Hindlimb muscle (tissue), 1 donor: ENCODE data around the gene C15orf39. TPM values are rescaled to one million over a fixed set of nuclear protein-coding genes. Genes with fewer than 3 reads are reported as not detected.

Source experiments
- DNase-seq: peaks from one replicate; pipeline ENCODE4 v3.0.0-alpha.2; 2013
- polyA plus RNA-seq: library from polyadenylated mRNA; unstranded; fragments of 120-200 nt; gene quantifications from one replicate; pipeline ENCODE4 v1.2.1, GENCODE V29; 2013; ENCODE audit not compliant: insufficient read length

The C15orf39 gene
- polyA plus RNA-seq, 1 donor: 9.7 TPM

DNA sequence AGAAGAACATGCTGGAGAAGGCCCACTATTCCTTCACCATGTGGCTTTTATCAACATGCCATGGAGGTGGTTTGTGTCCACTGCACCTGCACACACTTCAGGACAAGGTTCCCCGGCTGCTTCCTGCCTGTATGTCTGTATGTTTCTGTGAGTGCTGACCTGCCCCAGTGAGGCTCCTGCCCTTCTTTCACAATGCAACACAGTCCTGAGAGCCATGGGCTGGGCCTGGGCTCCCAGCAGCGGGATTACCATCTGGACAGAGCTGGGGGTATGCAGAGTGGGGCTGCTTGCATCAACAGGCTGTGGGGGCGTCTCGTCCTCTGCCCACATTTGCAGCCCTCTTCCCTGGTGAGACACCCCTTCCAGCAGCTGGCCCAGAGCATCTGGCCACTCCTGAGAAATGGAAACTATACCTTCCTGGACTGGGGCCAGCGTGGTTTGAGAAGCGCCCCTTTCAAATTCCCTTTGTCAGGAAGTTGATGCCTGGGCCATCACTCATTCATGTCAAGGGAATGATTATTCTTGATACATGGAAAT is 29.3 kb upstream of the C15orf39 start:
- no peak for DNase-seq

DNA sequence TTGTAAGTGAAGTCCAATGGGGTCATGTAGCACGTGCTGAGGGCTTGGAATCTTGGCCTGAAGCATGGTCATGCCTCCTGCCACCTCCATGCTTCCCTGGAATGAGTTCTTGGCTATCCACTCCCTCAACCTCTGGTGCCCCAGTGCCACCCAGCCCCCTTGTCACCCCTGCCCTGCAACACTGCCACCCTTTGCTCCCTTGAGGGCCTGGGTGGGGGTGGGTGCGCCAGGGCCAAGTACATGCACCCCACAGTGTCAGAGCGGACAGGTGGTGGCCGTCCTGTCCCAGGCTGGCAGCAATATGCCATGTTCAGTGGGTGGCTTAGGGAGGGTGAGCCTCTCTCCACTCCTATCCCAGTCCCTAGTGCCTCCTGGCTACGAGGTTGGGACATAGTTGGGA is 27.6 kb upstream of the C15orf39 start:
- DNase-seq: no peak

DNA sequence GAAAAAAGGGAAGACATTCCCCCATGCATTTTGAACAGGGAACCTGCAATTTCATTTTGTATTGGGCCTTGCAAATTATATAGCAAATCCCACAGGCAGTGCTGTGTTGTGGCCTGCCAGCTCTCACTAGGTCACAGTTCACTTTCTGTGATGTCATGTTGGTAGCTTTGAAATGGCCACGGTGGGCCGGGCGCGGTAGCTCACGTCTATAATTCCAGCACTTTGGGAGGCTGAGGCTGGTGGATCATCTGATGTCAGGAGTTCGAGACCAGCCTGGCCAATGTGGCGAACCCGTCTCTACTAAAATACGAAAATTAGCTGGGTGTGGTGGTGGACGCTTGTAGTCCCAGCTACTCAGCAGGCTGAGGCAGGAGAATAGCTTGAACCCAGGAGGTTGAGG is 27.0 kb upstream of the C15orf39 start:
- DNase-seq: no peak

DNA sequence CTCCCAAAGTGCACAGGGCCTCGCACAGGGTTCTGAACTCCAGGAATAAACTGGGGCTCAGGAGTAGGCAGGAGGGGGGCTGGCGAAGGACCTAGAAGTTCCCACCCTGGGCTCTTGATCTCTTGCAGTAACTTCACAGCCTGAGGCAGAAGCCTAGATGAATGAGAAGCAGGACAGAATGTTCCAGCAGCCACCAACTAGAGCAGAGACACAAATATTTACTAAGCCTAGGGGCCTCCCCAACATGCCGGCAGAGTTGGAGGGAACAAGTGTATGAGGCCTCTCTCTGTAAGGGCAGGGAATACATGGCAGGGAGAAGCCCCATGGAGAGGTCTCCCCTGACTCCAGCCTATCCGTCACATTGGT is 25.3 kb upstream of the C15orf39 start:
- DNase-seq: no peak

DNA sequence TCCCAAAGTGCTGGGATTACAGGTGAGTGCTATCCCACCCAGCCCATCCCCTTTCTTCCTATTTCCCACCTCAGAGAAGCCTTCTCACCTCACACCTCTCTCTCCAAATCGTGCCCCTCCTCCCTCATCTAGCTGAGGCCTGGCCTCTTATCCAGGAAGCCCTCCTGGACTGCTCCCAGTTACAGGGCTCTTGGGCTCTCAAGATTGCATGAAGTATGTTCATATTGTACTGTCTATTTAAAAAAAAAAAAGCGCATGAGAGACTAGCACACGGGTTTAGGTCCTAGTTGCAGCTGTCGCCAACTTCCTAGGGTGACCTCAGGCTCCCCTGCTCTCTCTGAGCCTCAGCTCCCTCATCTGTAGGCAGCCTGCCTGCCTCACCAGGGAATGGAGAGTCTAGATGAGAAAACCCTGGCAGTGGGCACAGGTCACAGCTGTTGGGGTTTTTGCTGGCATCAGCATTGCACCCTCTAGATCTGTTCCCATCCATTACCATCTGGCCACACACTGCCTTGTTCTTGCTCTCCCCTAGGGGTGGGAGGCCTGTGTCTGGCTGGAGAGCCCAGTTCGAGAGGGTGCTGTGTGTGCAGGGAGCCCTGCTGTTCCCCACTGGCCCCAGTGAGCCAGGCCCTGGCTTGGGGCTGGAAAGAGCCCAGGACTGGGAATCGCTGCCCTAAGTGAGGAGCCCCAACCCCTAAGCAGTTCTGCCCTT is 24.2 kb upstream of the C15orf39 start:
- DNase-seq: peak; percentile 19

DNA sequence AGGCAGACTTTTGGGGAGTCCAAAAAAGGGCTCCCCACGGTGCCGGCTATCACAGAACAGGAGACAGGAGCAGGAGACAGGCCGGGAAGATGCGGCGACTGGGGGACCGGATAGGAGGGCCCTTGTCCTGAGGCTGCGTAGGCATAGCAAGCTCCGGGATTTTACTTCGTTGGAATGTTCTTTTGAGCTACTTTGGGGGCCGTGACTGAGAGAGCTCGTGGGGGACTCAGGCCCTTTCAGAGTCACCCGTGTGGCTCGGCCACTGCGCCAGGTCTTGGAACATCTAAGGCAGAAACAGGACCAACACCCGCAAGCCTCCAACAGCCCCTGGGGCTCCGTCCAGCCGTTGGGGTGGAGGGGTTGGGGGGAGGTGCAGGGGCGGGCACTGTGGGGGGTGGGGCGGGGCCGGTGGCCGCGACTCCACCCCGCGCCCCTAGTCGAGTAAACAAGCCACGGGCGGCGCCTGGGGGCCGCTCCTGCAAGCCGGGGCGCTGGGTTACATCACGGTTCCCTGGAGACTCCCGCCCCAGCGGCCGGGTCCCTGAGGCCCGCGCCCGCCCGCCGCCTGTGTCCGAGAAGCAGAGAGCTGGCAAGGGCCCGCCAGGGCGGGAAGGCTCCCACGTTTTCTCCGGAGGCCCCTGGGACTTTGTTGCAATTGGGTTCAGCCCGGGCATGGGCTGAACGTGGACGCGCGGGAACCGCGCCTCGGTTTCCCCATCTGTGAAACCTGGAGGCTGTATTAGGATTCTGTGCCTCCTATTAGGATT is 23.3 kb upstream of the C15orf39 start:
- DNase-seq: no peak

DNA sequence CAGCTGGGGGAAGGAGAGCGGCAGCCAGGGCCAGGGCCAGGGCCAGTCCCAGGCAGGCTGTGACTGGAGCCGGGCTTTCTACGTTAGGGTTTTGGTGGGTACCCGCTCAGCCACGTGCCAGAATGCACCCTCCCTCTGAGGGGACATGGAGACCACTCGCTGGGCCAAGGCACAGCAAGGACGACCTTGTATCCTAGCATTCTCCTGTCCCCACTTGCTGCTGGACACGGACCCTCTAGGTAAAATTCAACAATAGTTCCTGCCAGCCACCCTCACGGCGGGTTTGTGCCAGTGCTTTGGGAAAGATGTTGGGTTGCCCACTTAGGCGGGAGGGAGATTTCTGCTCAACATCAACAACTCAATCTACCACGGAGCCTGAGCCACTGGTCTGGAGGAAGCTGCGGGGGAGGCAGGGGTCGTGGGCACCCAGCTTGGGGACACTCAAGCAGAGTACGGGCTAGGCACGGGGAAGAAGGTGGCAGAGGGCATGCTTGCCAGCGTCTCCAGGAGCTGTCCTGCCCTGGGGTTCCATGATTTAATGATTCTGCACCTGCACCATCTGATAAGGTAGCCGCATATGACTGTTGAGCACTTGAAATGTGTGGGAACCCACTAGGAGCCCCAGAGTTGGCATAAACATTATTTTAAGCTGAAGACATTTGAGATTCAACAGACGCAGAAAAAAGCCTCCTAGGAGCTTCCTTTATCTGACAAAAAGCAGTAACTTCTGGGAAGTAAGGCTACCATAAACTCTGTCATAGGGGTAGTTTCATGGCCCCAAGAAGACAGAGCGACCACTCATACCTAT is 22.5 kb upstream of the C15orf39 start:
- no peak for DNase-seq

DNA sequence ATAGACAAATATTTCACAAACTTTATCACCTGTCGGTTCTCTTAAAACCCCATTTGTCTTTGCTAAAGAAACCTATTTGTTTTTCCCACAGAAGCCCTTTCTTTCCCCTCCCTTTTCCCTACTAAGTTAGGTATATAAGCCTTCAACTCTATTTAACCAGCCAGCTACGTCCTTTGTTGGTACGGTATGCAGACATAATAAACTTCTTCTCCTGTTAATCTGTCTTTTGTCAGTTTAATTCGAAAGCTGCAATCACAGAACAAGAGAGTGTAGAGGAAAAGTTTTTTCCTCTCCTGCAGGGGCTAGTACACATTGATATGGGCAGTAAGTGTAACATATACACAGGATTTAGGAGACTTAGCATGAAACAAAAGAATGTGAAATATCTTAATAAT is 21.9 kb upstream of the C15orf39 start:
- DNase-seq: no peak

DNA sequence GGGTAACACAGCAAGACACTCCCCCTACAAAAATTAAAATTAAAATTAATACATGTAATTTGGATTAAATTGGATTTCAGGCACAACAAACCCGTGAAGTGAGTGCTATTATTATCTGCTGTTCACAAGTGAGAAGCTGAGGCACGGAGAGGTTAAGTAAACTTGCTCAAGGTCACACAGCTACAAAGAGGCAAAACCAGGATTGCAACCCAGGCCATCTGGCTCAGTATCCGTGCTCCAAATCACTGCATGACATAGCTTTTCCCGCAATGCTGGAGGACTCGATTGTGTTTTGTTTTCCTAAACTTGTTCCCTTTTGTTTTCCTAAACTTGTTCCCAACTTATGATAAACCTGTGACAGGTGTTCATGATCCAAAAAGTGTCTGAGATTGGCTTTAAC is 19.9 kb upstream of the C15orf39 start:
- DNase-seq: no peak

DNA sequence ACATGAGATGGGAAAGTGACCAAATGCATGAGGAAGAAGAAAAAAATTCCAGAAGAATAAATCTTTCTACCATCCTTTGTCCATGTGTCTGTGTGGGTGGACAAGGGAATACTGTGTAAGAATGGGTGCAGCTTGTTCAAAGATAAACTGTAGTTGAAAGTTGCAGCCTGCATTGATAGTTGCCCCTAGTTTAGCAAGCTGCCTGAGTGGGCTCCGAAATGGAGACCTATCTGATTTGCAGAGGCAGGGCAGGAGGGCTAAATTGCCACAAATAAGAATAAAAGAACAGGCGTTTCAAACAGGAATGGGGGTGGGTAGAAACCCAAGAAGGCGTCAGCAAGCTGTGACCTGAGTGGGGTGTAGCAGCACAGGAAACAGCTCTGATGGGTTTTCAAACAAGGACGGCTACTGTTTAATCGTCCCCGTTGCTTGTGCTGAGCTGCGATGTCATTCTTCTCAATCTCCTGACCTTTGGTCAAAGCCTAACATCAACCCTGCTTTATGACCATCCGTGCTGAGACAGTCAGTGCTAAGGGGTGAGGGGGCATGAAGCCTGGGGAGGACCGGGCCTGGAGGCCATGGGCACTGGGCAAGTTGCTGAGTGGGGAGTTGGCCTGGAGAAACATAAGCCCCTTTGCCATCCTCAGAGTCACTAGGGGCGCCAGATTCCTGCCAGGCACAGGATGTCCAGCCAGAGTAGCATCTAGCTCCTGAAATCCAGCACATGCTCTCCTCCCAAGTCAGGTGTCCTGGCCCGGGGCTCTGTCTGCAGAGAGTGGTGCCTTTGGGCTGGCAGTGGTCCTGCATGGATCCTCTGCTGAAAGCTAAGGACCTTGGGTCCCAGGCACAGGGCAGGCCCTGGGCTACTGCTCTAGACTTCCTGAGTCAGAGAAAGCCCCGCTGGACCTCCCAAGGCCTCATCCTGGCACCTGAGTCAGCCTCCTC is 19.2 kb upstream of the C15orf39 start:
- DNase-seq: no peak

DNA sequence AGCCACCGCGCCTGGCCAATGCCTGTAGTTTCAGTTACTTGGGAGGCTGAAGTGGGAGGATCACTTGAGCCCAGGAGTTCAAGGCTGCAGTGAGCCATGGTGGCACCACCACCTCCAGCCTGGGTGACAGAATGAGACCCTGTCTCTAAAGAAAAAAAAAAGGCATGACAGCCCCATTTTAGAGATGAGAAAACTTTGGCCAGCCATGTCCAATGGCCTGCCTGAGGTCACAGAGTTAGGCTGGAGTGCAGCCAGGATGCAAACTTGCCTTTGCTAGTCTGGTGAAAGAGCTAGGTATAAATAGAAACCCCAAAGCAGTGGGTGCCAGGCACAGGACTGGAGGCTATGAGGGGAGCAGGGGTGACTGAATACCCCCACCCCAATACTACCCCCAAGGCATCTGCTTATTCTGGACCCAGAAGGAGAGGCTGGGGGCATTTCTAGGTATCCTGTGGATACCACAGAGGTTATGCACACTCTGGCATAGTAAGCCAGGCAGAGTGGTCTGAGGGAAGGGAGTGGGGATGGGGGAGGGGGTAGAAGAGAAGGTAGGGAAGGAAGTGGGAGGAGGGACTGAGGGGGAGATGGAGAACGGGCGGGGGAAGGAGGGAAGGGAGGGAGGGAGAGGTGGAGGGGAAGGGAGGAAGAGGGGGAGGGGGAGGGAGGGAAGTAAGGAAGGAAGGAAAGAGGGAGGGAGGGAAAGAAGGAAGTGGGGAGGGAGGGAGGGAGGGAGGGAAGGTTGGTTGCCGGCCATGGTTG is 16.2 kb upstream of the C15orf39 start:
- no peak for DNase-seq

DNA sequence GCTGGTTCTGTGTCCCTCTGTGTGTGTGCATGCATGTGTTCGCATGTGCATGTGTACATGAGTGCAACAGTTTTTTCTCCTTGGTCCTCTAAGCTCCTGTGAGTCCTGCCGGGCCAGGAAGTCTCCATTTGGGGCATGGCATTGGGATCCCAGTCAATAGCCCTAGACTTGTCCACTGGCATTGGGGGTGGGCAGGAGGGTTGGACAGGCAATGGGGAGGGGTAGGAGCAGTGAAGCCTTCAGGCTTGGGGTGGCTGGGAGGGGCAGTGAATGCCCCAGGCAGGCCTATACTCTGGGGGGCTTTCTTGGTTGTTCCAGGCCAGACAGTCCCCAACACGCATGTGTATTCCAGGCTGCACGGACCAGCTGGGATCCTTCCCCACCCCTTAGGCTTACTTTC is 15.6 kb upstream of the C15orf39 start:
- DNase-seq: no peak

DNA sequence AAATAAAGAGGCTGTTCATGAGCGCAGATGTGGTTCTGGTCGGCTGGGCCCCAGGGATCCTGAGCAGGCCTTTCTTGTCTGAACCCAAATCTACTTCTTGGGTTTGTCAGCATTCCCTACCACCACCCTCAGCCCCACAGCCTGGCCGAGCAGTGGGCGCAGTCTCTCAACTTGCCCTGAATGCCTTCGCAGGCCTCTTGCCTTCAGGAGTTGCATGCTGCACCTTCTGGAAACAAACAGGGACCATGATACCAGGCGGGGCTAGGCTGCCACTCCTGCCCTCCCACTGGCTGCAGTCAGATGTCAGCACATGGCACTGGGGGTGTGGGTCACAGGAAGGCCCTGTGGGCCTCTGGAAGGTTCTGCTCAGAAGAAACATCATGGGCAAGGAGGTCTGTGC is 13.2 kb upstream of the C15orf39 start:
- DNase-seq: no peak

DNA sequence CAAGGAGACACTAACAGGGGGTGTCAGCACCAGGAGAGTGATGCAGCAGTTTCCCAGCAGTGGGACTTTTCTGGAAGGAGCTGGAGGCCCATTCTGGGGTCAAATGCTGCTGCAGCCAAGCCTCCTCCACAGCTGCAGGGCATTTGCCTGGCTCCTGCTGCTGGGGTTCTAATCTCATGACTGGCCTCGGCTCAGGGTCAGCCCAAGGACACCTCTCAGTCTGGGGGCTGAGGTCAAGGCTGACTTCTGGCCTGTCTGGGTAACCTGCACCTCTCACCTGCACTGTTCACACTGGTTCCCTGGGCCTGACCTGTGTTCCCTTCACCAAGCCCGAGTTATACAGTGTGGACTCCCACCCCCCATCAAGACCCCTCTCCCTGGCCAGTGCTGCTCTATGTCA is 10.4 kb upstream of the C15orf39 start:
- no peak for DNase-seq

DNA sequence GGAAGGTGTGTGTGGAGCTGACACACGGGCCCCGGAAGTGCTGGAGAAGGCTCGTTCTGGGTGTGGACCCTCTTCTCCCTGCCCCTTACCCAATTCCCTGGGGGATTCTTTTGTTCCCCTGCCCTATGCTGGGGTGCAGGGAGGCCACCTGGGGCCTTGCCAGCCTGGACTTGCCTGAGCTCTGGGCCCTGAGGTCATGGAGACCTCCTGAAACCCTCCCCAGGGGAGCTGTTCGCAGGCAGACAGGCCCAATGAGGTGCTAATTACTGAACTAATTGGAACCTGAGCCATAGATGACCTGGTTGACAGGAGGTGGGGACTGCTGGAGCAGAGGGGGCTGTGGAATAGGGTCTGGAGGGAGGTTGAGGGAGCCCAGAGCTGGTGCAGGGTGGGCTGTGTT is 9.4 kb upstream of the C15orf39 start:
- no peak for DNase-seq

DNA sequence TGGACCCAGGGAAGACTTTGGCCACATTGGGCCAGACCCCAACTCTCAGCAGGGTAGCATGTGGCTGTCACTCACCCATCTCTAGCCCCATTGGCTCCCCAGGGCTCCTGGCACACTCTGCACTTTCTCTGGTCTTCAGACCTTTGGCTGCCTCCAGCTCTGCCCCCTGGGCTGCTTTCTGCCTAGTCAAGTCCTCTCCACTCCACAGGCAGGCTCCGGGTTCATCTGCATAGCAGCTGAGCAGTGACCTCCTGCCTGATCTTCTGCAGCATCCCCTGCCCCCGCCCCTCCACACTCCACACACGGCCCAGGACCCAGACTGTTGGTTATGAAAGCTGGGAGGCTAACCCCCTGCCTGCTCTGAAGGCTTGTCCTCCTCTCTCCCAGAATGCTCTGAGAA is 8.4 kb upstream of the C15orf39 start:
- no peak for DNase-seq

DNA sequence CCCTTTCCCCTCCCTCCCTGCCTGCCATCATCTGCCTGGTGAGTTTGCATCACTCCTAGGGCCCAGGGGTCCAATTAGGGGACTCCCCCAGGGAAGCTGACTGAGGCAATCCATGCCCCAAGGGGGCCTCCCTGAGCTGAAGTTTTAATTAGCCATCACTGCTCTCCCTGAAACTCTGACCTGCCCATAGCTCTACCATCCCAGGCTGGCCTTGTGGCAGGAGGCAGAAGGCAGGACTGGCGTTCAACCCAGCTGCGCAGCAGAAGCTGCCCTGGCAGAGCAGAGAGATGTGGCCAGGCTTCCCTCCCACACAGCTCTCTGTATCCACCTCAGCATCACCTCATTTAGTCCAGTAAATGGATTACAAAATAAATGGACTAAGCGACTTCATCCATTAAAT is 7.7 kb upstream of the C15orf39 start:
- no peak for DNase-seq

DNA sequence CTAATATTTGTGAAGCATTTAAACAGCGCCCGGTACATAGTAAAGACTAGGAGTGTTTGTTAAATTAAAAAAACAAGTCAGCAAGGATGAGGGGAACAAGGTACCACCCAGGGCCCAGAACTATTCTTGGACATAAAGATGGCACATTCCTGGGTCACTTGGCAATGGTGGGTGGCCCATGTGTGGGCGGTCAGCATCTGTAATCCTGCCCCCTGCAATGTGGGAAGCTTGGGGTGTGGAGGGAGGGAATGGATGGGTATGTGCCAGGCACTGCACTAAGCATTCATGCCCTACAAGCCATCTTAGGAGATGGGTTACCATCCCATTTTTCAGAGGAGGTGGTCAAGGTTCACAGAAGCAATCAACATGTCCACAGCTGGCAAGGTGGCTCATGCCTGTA is 7.3 kb upstream of the C15orf39 start:
- no peak for DNase-seq

DNA sequence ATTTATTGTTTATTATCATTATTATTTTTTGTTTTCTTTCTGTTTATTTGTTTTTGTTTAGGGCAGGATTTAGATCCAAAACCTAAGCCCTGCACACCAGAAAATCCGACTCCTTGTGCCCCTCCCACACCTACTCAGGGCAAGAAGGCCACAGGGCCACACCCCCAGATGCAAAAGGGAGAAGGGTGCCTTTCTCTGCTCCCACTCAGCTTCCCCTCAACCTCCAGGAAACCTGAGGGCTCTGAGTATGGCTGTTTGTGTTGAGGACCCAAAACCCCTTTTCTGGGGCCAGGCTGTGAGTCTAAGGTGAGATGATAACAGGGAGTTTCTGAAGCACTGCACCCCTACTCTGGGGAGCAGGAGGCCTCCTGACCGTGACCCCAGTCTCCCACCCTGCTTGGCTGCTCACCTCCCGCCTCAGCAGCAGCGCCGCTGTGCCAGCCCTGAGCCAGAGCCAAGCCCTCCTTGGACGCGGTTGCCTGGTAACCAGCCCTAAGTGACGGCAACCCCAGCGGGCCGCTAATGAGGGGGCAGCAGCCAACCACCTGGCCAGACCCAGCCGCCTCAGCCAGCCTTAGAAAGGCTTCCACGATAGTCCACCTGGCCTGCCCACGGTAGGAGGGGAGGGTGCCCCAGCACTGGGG is 6.4 kb upstream of the C15orf39 start:
- no peak for DNase-seq

DNA sequence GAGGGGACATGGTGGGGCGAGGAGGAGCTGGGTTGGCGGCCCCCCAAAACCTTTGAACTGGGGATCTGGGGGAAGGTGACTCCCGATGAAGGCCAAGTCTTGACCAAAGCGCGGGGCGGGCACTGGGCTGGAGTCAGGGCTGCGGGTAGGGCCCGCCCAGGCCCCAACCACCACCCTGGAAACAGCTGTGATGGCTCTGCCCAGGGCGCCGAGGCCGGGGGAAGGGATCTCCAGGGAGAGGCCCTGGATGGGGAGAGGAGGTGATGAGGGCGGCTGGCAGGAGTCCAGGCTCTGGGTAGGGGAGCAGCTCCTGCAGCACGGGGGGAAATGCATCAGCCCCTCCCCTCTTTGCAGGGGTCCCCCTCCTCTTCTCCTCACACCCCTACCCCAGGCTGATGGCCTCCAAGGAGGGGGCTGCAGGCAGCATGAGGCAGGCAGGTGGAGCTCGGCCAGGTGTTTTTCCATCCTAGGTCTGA is 5.9 kb upstream of the C15orf39 start:
- no peak for DNase-seq
